Jurkat, Clone E6-1 (cell line): Measurements from ENCODE around the gene KRT33B.
"Not testable (repeated sequence)": the region's sequence is repeated elsewhere in the genome, so short reads cannot be mapped to it uniquely, and the experiment has no call there.

ENCODE experiments used
- DNase-seq: peaks from one replicate; pipeline ENCODE4 v3.0.0-alpha.2; 2011; ENCODE audit warnings: low read depth, low spot score
- H3K4me3 ChIP-seq: 2 replicates; pipeline ENCODE4 v1.5.1; 2011; ENCODE audit warnings: mild to moderate bottlenecking, low read length, control low read depth, moderate library complexity

Gene KRT33B

GRCh38 chr17:41352597-41353366, 16.8 kb downstream of the KRT33B start:
- DNase-seq = no peak
- H3K4me3 ChIP-seq = no peak overlapping the region

DNA sequence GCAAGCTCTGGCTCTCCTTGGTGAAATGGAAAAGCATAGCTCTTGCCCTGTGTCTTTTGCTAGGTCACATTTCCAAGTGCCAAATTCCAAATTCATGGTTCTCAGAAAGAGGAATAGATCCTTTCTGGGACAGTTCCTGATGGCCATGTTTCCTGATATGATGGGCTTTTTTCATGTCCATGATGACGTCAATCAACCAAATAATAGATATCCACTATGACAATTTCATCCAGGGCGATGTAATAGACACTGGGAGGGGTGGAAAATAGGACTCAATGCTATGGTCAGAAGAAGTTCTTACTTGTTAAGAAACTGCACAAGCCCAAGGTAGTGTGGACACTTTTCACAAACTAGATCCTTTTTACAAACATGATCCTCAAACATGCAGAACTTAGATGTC, 18.4 kb downstream of the KRT33B start:
- DNase-seq = no peak

GRCh38 chr17:41350381-41350878, 19.2 kb downstream of the KRT33B start, which contains the start of gene KRT33A:
KRT33A (minus strand) TSS chr17:41350828; CDS start chr17:41350767, 61 bp downstream.
- DNase-seq, H3K4me3 ChIP-seq: not testable (repeated sequence)

More for the DNA sequence above, 18.4 kb downstream of the KRT33B start:
- H3K4me3 ChIP-seq = no peak overlapping the region

GRCh38 chr17:41347869-41348760, 21.5 kb downstream of the KRT33B start:
- H3K4me3 ChIP-seq = no peak overlapping the region
- DNase-seq = no peak

- H3K4me3 ChIP-seq, DNase-seq: not testable (repeated sequence)
Measured at GRCh38 chr17:41346421-41346820, 23.2 kb downstream of the KRT33B start.

DNA sequence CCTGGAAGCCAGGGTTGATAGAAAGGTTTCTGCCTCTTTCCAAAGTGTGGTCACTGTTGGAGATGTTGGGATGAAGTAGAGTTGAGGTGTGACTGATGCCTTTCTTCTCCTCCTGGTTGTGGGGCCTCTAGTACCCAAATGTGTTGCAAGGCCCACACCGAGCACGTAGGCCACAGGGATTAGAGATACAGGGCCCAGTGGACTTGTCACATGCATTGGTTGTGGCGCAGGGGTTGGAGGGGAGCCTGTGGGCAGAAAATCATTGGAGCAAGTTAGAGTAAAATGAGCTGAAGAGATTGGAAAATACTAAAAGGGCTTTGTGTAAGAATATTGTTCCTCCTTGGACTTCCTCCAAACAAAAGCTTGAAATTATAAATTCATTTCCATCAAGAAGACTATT, 23.6 kb downstream of the KRT33B start:
- H3K4me3 ChIP-seq = no peak overlapping the region
- no peak for DNase-seq

DNA sequence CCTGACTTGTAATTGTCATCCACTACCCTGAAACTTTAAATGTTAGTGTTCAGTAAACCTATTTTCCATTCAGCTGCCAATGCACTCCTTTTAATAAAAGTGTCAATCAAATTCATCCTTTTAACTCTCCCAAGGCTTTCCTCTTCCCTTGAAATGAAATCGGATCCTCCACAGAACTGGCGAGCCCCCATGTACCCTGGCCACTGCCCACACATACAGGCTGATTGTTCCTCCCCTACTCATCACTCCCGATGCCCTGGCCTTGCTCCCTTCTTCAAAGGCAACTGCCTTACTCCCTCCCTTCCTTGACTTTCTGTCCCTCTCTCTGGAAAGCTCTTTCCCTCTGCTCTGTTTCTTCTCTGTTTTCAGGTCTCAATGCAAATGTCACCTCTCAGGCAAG, 26.6 kb downstream of the KRT33B start:
- H3K4me3 ChIP-seq = no peak overlapping the region
- no peak for DNase-seq

- no peak for DNase-seq
- no peak overlapping the region for H3K4me3 ChIP-seq
Measured at GRCh38 chr17:41340934-41341861, 28.4 kb downstream of the KRT33B start.

- no peak overlapping the region for H3K4me3 ChIP-seq
- DNase-seq = no peak
Measured at GRCh38 chr17:41340494-41340893, 29.1 kb downstream of the KRT33B start.

GRCh38 chr17:41339571-41340172, 29.9 kb downstream of the KRT33B start:
- no peak for DNase-seq
- no peak overlapping the region for H3K4me3 ChIP-seq

- no peak overlapping the region for H3K4me3 ChIP-seq
- DNase-seq = no peak
Measured at GRCh38 chr17:41338961-41339485, 30.6 kb downstream of the KRT33B start.

DNA sequence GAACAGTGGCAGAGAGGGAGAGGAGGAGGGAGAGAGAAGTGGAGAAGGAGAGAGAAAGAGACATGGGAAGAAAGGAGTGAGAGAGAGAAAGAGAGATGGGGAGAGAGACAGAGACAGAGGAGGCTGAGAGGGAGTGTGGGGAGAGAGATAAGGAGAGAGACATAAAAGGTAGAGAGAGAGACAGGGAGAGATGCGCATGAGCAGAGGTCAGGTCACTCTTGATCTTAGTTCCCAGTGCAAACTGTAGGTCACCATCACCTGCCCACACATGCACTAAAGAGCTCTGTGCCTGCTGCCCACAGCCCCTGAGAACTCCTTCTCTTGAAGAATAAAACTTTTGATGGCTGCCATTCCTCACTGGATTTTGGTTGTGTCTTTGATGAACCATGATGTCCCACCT, 33.9 kb downstream of the KRT33B start:
- H3K4me3 ChIP-seq = no peak overlapping the region
- DNase-seq = no peak

- no peak for DNase-seq
- no peak overlapping the region for H3K4me3 ChIP-seq
Measured at GRCh38 chr17:41334385-41335305, 35.0 kb downstream of the KRT33B start.

DNA sequence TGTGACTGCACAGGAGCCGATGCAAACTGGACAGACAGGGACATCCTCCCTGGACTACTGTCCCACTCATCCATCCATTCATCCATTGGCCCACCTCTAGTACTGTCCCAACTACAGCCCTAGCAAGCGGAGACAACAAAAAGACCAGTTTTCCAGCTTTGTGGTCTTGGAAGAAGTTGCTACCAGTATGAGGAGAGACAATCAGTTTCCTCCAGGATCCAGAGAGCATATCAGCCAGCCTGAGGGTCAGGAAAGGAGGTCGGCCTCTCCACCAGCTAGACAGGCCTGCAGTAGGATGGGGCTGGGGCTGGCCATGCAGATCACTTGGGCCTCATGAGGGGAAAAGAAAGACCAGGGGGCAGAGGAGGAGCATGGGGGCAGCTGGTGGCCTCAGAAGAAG, 35.8 kb downstream of the KRT33B start:
- H3K4me3 ChIP-seq = no peak overlapping the region
- no peak for DNase-seq

DNA sequence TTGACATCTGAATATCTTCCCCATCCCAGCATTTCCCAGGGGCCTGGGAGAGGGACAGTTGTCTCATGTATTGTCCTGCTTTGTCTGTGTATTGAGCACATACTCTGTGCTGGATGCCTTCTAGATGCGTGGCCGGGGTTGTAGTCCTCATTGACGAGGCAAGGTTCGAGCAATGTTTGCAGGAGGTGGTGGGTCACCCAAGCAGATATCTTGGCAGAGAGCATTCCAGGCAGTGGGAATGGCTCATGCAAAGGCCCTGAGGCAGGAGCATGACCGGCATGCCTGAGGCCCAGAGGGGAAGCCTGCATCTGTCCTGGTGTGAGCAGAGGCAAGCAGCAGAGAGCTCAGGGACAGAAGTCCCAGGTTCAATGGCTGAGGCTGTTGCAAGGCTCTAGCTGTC, 36.5 kb downstream of the KRT33B start:
- DNase-seq = no peak
- no peak overlapping the region for H3K4me3 ChIP-seq

DNA sequence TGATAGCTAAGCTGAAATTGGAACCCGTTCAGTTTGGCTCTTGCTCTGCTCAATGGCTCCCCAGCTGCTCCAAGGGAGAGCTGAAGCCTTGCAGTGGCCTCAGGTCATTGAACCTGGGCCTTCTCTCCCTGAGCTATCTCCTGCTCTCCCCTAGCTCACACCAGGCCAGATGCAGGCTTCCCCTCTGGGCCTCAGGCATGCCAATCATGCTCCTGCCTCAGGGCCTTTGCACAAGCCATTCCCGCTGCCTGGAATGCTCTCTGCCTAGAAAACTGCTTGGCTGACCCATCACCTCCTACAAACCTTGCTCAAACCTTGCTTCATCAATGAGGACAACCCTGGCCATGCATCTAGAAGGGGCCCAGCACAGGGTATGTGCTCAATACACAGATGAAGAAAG, 37.4 kb downstream of the KRT33B start:
- DNase-seq = no peak
- H3K4me3 ChIP-seq = no peak overlapping the region

DNA sequence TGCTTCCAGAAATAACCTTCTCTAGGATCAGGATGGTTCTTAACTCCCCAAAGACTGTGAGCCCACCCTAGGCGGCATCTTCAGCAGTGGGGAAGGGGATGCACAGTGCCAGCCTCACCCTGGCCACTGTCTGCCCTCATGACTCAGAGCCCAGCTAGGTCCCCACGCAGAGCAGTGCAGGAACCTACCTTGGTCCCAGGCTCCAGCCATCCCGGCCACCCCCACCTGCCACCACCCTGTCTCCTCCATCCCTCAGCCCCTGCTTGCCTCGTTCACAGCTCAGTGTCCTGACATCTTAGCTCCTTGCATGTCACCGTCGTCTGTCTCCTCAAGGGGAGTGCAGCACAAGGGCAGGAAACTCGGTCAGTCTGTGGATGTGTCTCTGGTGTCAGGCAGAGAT, 38.0 kb downstream of the KRT33B start:
- no peak overlapping the region for H3K4me3 ChIP-seq
- no peak for DNase-seq
